GM13976 (cell line): Measurements from ENCODE around the gene PARN.

Experiments
- DNase-seq: peaks from one replicate; pipeline ENCODE4 v3.0.0; 2012; ENCODE audit warnings: low spot score
- CTCF ChIP-seq: IDR thresholded peaks from 2 replicates; pipeline ENCODE4 v1.5.1; 2012; ENCODE audit warnings: borderline replicate concordance, mild to moderate bottlenecking; ENCODE audit not compliant: insufficient read depth; ENCODE audit errors: extremely low read depth, missing control alignments, control extremely low read depth
- in situ Hi-C: fragments of 300-500 bp; cut with MboI; formaldehyde crosslinking; loops from one replicate; pipeline ENCODE4 v1.12.0; 2022; ENCODE audit warnings: low sequenced_read_pairs, mixed read lengths, inconsistent platforms; ENCODE audit not compliant: unreplicated experiment

PARN gene

GRCh38 chr16:14564323-14564722 lies 65.7 kb downstream of the PARN start:
- in situ Hi-C loops = no loop called here
- TF ChIP-seq CTCF = no peak
- DNase-seq = no peak

- DNase-seq = no peak
These were observed 67.2 kb downstream of the PARN start for GRCh38 chr16:14562691-14563491.

GRCh38 chr16:14560523-14560922 lies 69.5 kb downstream of the PARN start:
- no peak for TF ChIP-seq CTCF
- DNase-seq = no peak
- in situ Hi-C loops = no loop called here

More at GRCh38 chr16:14562691-14563491, 67.2 kb downstream of the PARN start:
- in situ Hi-C loops = no loop called here
- TF ChIP-seq CTCF = no peak

GRCh38 chr16:14559809-14560241 lies 70.2 kb downstream of the PARN start:
- no peak for DNase-seq
- in situ Hi-C loops = no loop called here
- TF ChIP-seq CTCF = no peak

- no peak for DNase-seq
- in situ Hi-C loops = no loop called here
- no peak for TF ChIP-seq CTCF
These were observed 76.6 kb downstream of the PARN start for GRCh38 chr16:14553447-14553846.

GRCh38 chr16:14549789-14550153 lies 80.3 kb downstream of the PARN start:
- DNase-seq = no peak
- in situ Hi-C loops = loop anchor here (25.0 kb wide), 1 partner anchor 612 kb away; no protein-coding TSS in a partner anchor
- TF ChIP-seq CTCF = no peak
